Sigmoid colon (tissue), 7 donors: Measurements from ENCODE around the gene KBTBD7. TPM values are rescaled to one million over a fixed set of nuclear protein-coding genes. Genes with fewer than 3 reads are reported as not detected.

Source experiments
- DNase-seq: peaks from one replicate; pipeline ENCODE4 v3.0.0-alpha.2; 2019
- H3K27ac ChIP-seq, 4 donors: fragments of 200-600 bp; sonication (generic); one replicate each; pipeline ENCODE4 v1.5.1; 2016 to 2019; ENCODE audit warnings: mild to moderate bottlenecking in 1 of 4
- H3K27me3 ChIP-seq, 3 donors: fragments of 200-600 bp; sonication (generic); one replicate each; pipeline ENCODE4 v1.5.1; 2019; ENCODE audit warnings: mild to moderate bottlenecking in 1 of 3
- H3K36me3 ChIP-seq, 4 donors: fragments of 200-600 bp; sonication (generic); one replicate each; pipeline ENCODE4 v1.5.1; 2016 to 2019
- H3K4me1 ChIP-seq, 4 donors: fragments of 200-600 bp; sonication (generic); one replicate each; pipeline ENCODE4 v1.5.1; 2017 to 2019
- H3K4me3 ChIP-seq, 4 donors: fragments of 200-600 bp; sonication (generic); one replicate each; pipeline ENCODE4 v1.5.1; 2017 to 2019; ENCODE audit warnings: mild to moderate bottlenecking in 2 of 4, moderate library complexity in 1 of 4
- H3K9me3 ChIP-seq, 4 donors: fragments of 200-600 bp in 3 of 4; sonication (generic) in 3 of 4; one replicate each; pipeline versions ENCODE4 v1.5.1 to v1.6.1; 2013 to 2019
- CTCF ChIP-seq, 4 experiments: fragments of 450-650 bp in 3 of 4; fragments of 200-600 bp in 1 of 4; IDR thresholded peaks; one replicate each; pipeline ENCODE4 v1.5.1; 2016 to 2019; ENCODE audit warnings: antibody characterized with exemption in 4 of 4, mild to moderate bottlenecking in 3 of 4, moderate library complexity in 2 of 4
- EP300 ChIP-seq, 4 donors: sonication (generic); formaldehyde crosslinking; IDR thresholded peaks; one replicate each; pipeline ENCODE4 v1.6.1; 2017; ENCODE audit warnings: antibody characterized with exemption in 4 of 4
- POLR2A ChIP-seq, 2 donors: fragments of 450-650 bp; IDR thresholded peaks; one replicate each; pipeline ENCODE4 v1.6.1; 2016; ENCODE audit warnings: antibody characterized with exemption in 2 of 2, mild to moderate bottlenecking in 2 of 2, moderate library complexity in 2 of 2
- POLR2AphosphoS5 ChIP-seq, 4 donors: sonication (generic); formaldehyde crosslinking; IDR thresholded peaks; one replicate each; pipeline ENCODE4 v1.6.1; 2017; ENCODE audit warnings: antibody characterized with exemption in 4 of 4
- WGBS, 2 donors: extraction: QIAGEN DNeasy Blood & Tissue Kit; methylation state at CpG; one replicate each; pipeline ENCODE4 v1.1.7; 2013; 5-methylcytosine and 5-hydroxymethylcytosine counted together
- intact Hi-C: fragments of 100-400 bp; cut with DNase I; formaldehyde crosslinking; loops from one replicate; pipeline ENCODE4 v1.15.1; 2023
- polyA plus RNA-seq, 3 donors: library from polyadenylated mRNA; stranded (reverse); fragments of 200-250 nt; gene quantifications; one replicate each; pipeline ENCODE4 v1.2.3, GENCODE V29; 2013
- total RNA-seq, 4 donors: library from RNA; depleted of rRNA; stranded (reverse); fragments of >200 nt; gene quantifications; one replicate each; pipeline ENCODE4 v1.1.0, GENCODE V29; 2016
- donor health status: healthy with polysubstance abuse.
- donor health status: Bipolar disorder and iron deficiency.
- donor health status: healthy.

KBTBD7 gene
- 10 to 100 TPM in 1 of 4 donors, 1 to 10 TPM in 3; 5.6 to 10.2 (median 8.0) TPM for total RNA-seq
- polyA plus RNA-seq, result 1 to 10 TPM; 1.2 to 2.8 (median 1.8) TPM

- Histone ChIP-seq H3K9me3 (no peaks in the 10 kb centered on the region), H3K4me1 (peaks cover 0 to 34% (median 24%) of the 10 kb centered on the region in 4 donors), H3K27ac (peak within 1 kb of the TSS; percentile 82 to 92 (median 86)), H3K4me3 (peak within 1 kb of the TSS; percentile 53 to 80 (median 68)), H3K27me3 (no peaks in the 10 kb centered on the region), H3K36me3 (no peaks in the 10 kb centered on the region)
- DNase-seq, result peak; percentile 97
- WGBS, 2 donors, result 9 to 10% methylated on average over 66 of the region's 66 CpGs
- TF ChIP-seq POLR2A (IDR thresholded peaks at IDR 0.05), result peak; percentile 32 to 38
- TF ChIP-seq EP300 (IDR thresholded peaks at IDR 0.05), result peak in 1 of 4 donors; percentile 32
- no peak for TF ChIP-seq CTCF (IDR thresholded peaks at IDR 0.05)
- TF ChIP-seq POLR2AphosphoS5 (IDR thresholded peaks at IDR 0.05), result peak; percentile 64 to 87 (median 82)
- intact Hi-C loops, result loop anchor here (1.0 to 10.0 kb wide), 3 partner anchors 61 to 269 kb away; partner anchors contain the start of gene WBP4
These were observed at the start of gene KBTBD7 for GRCh38 chr13:41193919-41194824. Gene KBTBD7 (minus strand): TSS chr13:41194569. CDS start chr13:41194257, 312 bp downstream.

- H3K4me1 ChIP-seq, result no peaks in the 10 kb centered on the region
- intact Hi-C loops, result no loop called here
- H3K9me3 ChIP-seq, result no peaks in the 10 kb centered on the region
- peaks cover 0 to 23% (median 2%) of the 10 kb centered on the region in 4 donors for H3K36me3 ChIP-seq
- TF ChIP-seq POLR2A (IDR thresholded peaks at IDR 0.05) (no peak), POLR2AphosphoS5 (IDR thresholded peaks at IDR 0.05) (no peak), EP300 (IDR thresholded peaks at IDR 0.05) (no peak), CTCF (IDR thresholded peaks at IDR 0.05) (no peak)
- H3K4me3 ChIP-seq, result no peak overlapping the region
- DNase-seq, result no peak
- no peaks in the 10 kb centered on the region for H3K27me3 ChIP-seq
- H3K27ac ChIP-seq, result no peak overlapping the region
- 94% methylated on average over 4 of the region's 4 CpGs for WGBS, 2 donors
These were observed 47.3 kb upstream of the KBTBD7 start for GRCh38 chr13:41241626-41242025.

- intact Hi-C loops, result no loop called here
- Histone ChIP-seq H3K27me3 (no peaks in the 10 kb centered on the region), H3K36me3 (peaks cover 0 to 42% (median 2%) of the 10 kb centered on the region in 4 donors), H3K27ac (no peak overlapping the region), H3K4me3 (no peak overlapping the region), H3K4me1 (no peaks in the 10 kb centered on the region), H3K9me3 (no peaks in the 10 kb centered on the region)
- WGBS, 2 donors, result 90 to 96% methylated on average over 1 of the region's 1 CpG
- TF ChIP-seq CTCF (IDR thresholded peaks at IDR 0.05), result no peak
- TF ChIP-seq EP300 (IDR thresholded peaks at IDR 0.05), result no peak
- TF ChIP-seq POLR2A (IDR thresholded peaks at IDR 0.05), result no peak
- no peak for TF ChIP-seq POLR2AphosphoS5 (IDR thresholded peaks at IDR 0.05)
- no peak for DNase-seq
These were observed 42.0 kb upstream of the KBTBD7 start for GRCh38 chr13:41236369-41236768.

GRCh38 chr13:41232578-41233480 lies 38.5 kb upstream of the KBTBD7 start:
- peaks cover 0 to 35% (median 3%) of the 10 kb centered on the region in 4 donors for H3K36me3 ChIP-seq
- intact Hi-C loops, result no loop called here
- 91 to 94% methylated on average over 4 of the region's 4 CpGs for WGBS, 2 donors
- H3K4me3 ChIP-seq, result no peak overlapping the region
- H3K9me3 ChIP-seq, result no peaks in the 10 kb centered on the region
- TF ChIP-seq POLR2A (IDR thresholded peaks at IDR 0.05) (no peak), CTCF (IDR thresholded peaks at IDR 0.05) (no peak)
- H3K4me1 ChIP-seq, result no peaks in the 10 kb centered on the region
- no peak for DNase-seq
- H3K27me3 ChIP-seq, result no peaks in the 10 kb centered on the region
- no peak overlapping the region for H3K27ac ChIP-seq
